DND-41 (cell line): ENCODE results near the gene RAB40AL.

Source experiments
- ATAC-seq: fragments of 200-7000 bp; cut with Tn5 transposase; 3 replicates; pipeline ENCODE4 v1.9.1; 2021; ENCODE audit warnings: low read depth; ENCODE audit not compliant: insufficient read depth
- DNase-seq: peaks from one replicate; pipeline ENCODE4 v3.0.0-alpha.2; 2020
- H2AFZ ChIP-seq: 2 replicates; pipeline ENCODE4 v1.6.0; 2012; ENCODE audit warnings: low read depth, low read length
- H3K27ac ChIP-seq: 2 replicates; pipeline ENCODE4 v1.5.1; 2012; ENCODE audit warnings: low read length, inconsistent platforms
- H3K27me3 ChIP-seq: fragments of 200-600 bp; sonication (generic); 2 replicates; pipeline ENCODE4 v1.6.0; 2012; ENCODE audit warnings: low read length, mild to moderate bottlenecking, inconsistent platforms; ENCODE audit not compliant: insufficient read depth, poor library complexity
- H3K36me3 ChIP-seq: 2 replicates; pipeline ENCODE4 v1.5.1; 2012; ENCODE audit warnings: low read length, inconsistent platforms; ENCODE audit not compliant: insufficient read depth
- H3K4me1 ChIP-seq: 2 replicates; pipeline ENCODE4 v1.5.1; 2012; ENCODE audit warnings: mild to moderate bottlenecking, low read length; ENCODE audit not compliant: insufficient read depth
- H3K4me2 ChIP-seq: 2 replicates; pipeline ENCODE4 v1.6.0; 2012; ENCODE audit warnings: mild to moderate bottlenecking, moderate library complexity, low read length, inconsistent platforms; ENCODE audit not compliant: insufficient read depth
- H3K4me3 ChIP-seq, 2 experiments: fragments of 200-600 bp in 1 of 2; shearing (Covaris generic) in 1 of 2; 2 replicates each; pipeline ENCODE4 v1.5.1; 2012 to 2016; ENCODE audit warnings: inconsistent platforms in 2 of 2, low read length in 2 of 2, mild to moderate bottlenecking in 2 of 2, low read depth in 1 of 2, moderate library complexity in 1 of 2
- H3K79me2 ChIP-seq: 2 replicates; pipeline ENCODE4 v1.6.0; 2012; ENCODE audit warnings: low read length, inconsistent platforms; ENCODE audit not compliant: insufficient read depth
- H3K9ac ChIP-seq: 2 replicates; pipeline ENCODE4 v1.6.0; 2012; ENCODE audit warnings: low read depth, mild to moderate bottlenecking, inconsistent platforms, low read length, moderate library complexity
- H3K9me3 ChIP-seq: 2 replicates; pipeline ENCODE4 v1.5.1; 2012; ENCODE audit warnings: low read length, moderate library complexity, mild to moderate bottlenecking, inconsistent platforms; ENCODE audit not compliant: insufficient read depth, severe bottlenecking
- H4K20me1 ChIP-seq: 2 replicates; pipeline ENCODE4 v1.6.0; 2012; ENCODE audit warnings: low read length; ENCODE audit not compliant: insufficient read depth
- CTCF ChIP-seq: IDR thresholded peaks from 2 replicates; pipeline ENCODE4 v1.5.1; 2012; ENCODE audit warnings: borderline replicate concordance, low read length, moderate library complexity, mild to moderate bottlenecking; ENCODE audit not compliant: poor library complexity, severe bottlenecking; ENCODE audit errors: extremely low read depth
- EZH2 ChIP-seq: IDR thresholded peaks from 3 replicates; pipeline ENCODE4 v1.6.1; 2012; ENCODE audit warnings: borderline replicate concordance, low read depth, mild to moderate bottlenecking, moderate library complexity, low read length, inconsistent platforms; ENCODE audit not compliant: severe bottlenecking

The RAB40AL gene

GRCh38 chrX:102976793-102977495 is 39.9 kb downstream of the RAB40AL start:
- H3K4me1 ChIP-seq, result no peaks in the 10 kb centered on the region
- DNase-seq (no peak), ATAC-seq (no peak)
- H2AFZ ChIP-seq, result no peak overlapping the region
- no peak overlapping the region for H3K4me3 ChIP-seq
- H3K36me3 ChIP-seq, result no peaks in the 10 kb centered on the region
- H3K79me2 ChIP-seq, result no peaks in the 10 kb centered on the region
- no peaks in the 10 kb centered on the region for H3K9me3 ChIP-seq
- no peaks in the 10 kb centered on the region for H4K20me1 ChIP-seq
- H3K4me2 ChIP-seq, result no peak overlapping the region
- TF ChIP-seq EZH2, result no peak
- TF ChIP-seq CTCF, result no peak
- H3K27ac ChIP-seq, result no peak overlapping the region
- no peak overlapping the region for H3K9ac ChIP-seq
- H3K27me3 ChIP-seq, result no peaks in the 10 kb centered on the region

GRCh38 chrX:102978594-102978993 is 41.5 kb downstream of the RAB40AL start:
- no peaks in the 10 kb centered on the region for H3K9me3 ChIP-seq
- H3K4me3 ChIP-seq, result no peak overlapping the region
- TF ChIP-seq CTCF (no peak), EZH2 (no peak)
- H3K27ac ChIP-seq, result no peak overlapping the region
- DNase-seq (no peak), ATAC-seq (no peak)
- no peak overlapping the region for H3K4me2 ChIP-seq
- H3K4me1 ChIP-seq, result no peaks in the 10 kb centered on the region
- H3K27me3 ChIP-seq, result no peaks in the 10 kb centered on the region
- H3K36me3 ChIP-seq, result no peaks in the 10 kb centered on the region
- no peak overlapping the region for H2AFZ ChIP-seq
- H3K9ac ChIP-seq, result no peak overlapping the region
- H4K20me1 ChIP-seq, result no peaks in the 10 kb centered on the region
- H3K79me2 ChIP-seq, result no peaks in the 10 kb centered on the region

GRCh38 chrX:102979536-102979935 is 42.5 kb downstream of the RAB40AL start:
- ATAC-seq (no peak), DNase-seq (no peak)
- Histone ChIP-seq H3K9ac (no peak overlapping the region), H3K27me3 (no peaks in the 10 kb centered on the region), H3K4me1 (no peaks in the 10 kb centered on the region), H3K9me3 (no peaks in the 10 kb centered on the region), H4K20me1 (no peaks in the 10 kb centered on the region), H3K4me3 (no peak overlapping the region), H2AFZ (no peak overlapping the region), H3K27ac (no peak overlapping the region), H3K36me3 (no peaks in the 10 kb centered on the region), H3K79me2 (no peaks in the 10 kb centered on the region), H3K4me2 (no peak overlapping the region)
- no peak for TF ChIP-seq CTCF
- no peak for TF ChIP-seq EZH2
